ENCODE measurements around the gene SH3GLB2.

Gene SH3GLB2

DNA sequence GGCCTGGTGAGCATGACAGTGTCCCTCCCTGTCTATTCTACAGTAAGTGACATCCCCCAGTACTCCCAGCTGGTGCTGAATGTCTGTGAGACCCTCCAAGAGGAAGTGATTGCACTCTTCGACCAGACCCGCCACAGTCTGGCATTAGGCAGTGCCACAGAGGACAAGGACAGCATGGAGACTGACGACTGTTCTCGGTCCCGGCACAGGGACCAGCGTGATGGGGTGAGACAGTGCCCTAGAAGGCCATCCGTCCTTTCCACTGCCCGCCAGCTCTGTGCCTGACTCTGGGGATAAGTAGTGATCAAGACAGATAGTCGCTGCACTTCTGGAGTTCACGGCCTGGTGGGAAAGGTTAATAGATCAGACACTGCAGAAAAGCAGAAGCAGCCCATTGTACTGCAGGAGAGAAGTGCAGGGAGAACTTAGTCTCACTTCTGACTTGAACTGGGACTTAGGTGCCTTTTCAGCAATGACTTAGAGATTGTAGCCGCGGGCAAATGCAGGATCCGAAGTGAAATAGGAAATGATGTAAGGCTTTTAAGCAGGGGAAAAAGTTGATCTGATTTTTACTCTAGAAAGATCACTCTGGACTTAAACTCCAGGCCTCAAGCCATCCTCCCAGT, 28.4 kb downstream of the SH3GLB2 start:
- TF ChIP-seq, protein P1, sequence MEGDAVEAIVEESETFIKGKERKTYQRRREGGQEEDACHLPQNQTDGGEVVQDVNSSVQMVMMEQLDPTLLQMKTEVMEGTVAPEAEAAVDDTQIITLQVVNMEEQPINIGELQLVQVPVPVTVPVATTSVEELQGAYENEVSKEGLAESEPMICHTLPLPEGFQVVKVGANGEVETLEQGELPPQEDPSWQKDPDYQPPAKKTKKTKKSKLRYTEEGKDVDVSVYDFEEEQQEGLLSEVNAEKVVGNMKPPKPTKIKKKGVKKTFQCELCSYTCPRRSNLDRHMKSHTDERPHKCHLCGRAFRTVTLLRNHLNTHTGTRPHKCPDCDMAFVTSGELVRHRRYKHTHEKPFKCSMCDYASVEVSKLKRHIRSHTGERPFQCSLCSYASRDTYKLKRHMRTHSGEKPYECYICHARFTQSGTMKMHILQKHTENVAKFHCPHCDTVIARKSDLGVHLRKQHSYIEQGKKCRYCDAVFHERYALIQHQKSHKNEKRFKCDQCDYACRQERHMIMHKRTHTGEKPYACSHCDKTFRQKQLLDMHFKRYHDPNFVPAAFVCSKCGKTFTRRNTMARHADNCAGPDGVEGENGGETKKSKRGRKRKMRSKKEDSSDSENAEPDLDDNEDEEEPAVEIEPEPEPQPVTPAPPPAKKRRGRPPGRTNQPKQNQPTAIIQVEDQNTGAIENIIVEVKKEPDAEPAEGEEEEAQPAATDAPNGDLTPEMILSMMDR (IDR thresholded peaks at IDR 0.05; ENCODE audit: low read length, missing control alignments), result no peak
- no peak for DNase-seq (ENCODE audit: low read depth)
- no peak overlapping the region for H3K4me3 ChIP-seq (replicated peaks; ENCODE audit: low read depth, low read length)

DNA sequence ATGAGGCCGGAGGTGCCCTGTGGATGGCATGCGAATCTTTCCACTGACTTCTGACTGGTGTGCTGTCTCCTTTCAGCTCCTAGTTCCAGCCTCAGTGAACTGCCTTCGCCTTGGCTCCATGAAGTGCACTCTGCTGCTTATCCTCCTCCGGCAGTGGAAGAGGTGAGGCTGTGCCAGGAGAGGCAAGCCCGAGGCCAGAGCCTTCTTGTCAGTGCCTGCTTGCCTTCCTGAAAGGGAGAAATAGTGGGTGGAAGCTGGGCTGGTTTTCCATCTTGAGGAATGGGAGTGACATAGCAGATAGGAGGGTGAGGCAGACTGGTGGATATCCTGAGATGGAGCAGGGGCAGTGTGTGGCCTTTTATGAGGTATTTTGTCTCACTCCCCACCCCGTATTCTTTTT, 29.7 kb downstream of the SH3GLB2 start:
- no peak for DNase-seq (ENCODE audit: low read depth)
- TF ChIP-seq, protein P1 (IDR thresholded peaks at IDR 0.05; ENCODE audit: low read length, missing control alignments), result no peak
- no peak overlapping the region for H3K4me3 ChIP-seq (replicated peaks; ENCODE audit: low read depth, low read length)

DNA sequence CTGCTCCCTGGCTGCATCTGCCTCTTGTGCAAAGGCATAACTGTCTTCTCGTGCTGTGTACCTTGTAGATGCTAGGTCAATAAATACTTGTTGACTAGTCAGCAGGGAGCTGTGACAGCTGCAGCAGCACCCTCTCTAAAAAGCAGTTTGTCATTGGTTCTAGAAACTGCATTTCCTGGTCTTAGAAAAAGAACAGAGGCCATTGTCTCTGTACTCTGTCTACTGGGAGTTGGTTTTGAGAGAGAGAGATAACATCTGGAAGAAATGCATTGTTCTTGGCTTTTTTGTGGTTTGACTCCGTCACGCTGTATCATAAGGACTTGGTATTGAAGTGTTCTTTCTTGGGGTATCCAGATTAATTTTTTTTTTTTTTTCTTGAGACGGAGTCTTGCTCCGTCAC, 32.3 kb downstream of the SH3GLB2 start:
- DNase-seq (ENCODE audit: low read depth), result peak; percentile 95
- TF ChIP-seq, protein P1 (IDR thresholded peaks at IDR 0.05; ENCODE audit: low read length, missing control alignments), result no peak
- no peak overlapping the region for H3K4me3 ChIP-seq (replicated peaks; ENCODE audit: low read depth, low read length)

DNA sequence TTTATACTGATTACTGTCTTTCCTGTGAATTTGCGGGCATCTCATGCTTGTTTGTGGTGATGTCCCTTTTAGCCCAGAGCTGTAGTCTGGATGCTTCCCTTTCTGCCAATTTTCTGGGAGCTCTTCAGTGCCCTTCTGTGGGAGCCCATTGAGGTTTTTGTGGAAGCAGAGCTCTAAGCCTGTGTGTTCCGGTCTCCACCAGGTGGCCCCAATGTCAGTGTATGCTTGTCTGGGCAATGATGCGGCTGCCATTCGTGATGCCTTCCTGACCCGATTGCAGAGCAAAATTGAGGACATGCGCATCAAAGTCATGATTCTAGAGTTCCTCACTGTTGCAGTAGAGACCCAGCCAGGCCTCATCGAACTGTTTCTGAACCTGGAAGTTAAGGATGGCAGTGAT, 35.1 kb downstream of the SH3GLB2 start:
- peak; percentile 24 for DNase-seq (ENCODE audit: low read depth)
- H3K4me3 ChIP-seq (replicated peaks; ENCODE audit: low read depth, low read length), result no peak overlapping the region
- TF ChIP-seq, protein P1 (IDR thresholded peaks at IDR 0.05; ENCODE audit: low read length, missing control alignments), result peak; percentile 29

DNA sequence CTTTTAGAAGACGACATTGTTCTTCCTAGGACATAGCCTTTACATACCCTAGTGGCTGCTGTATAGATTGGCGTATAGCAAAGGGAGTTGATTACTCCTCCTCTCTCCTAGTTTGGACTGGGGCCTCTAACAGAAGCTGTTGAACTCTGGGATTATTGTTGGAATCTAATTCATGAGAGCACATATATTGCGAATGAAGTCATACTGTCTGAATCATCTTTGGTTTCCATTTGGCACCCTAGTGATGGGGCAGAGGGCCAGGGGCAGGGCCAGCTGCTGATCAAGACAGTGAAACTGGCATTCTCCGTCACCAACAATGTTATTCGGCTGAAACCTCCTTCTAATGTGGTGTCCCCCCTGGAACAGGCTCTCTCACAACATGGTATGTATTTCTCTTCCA, 40.3 kb downstream of the SH3GLB2 start:
- TF ChIP-seq, protein P1 (IDR thresholded peaks at IDR 0.05; ENCODE audit: low read length, missing control alignments), result no peak
- no peak overlapping the region for H3K4me3 ChIP-seq (replicated peaks; ENCODE audit: low read depth, low read length)
- DNase-seq (ENCODE audit: low read depth), result peak; percentile 65

DNA sequence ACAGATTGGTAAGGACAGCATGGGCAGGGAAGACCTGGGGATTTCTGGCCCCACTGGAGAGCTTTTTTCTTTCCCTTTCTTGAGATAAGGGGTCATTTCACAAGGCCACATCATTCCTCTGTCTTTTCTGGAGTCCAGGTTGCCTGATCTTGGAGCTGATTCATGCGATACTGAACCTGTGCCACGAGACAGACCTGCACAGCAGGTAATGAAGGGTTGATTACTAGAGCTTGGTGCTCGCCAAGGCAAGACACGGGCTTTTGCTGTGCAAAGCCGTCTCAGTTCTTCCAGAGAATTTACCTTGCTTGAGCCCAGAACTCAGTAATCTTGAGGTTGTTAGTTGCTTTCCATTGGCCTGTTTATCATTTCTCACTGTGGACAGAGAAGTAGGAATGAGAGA, 41.5 kb downstream of the SH3GLB2 start:
- no peak for DNase-seq (ENCODE audit: low read depth)
- TF ChIP-seq, protein P1 (IDR thresholded peaks at IDR 0.05; ENCODE audit: low read length, missing control alignments), result no peak
- H3K4me3 ChIP-seq (replicated peaks; ENCODE audit: low read depth, low read length), result no peak overlapping the region

DNA sequence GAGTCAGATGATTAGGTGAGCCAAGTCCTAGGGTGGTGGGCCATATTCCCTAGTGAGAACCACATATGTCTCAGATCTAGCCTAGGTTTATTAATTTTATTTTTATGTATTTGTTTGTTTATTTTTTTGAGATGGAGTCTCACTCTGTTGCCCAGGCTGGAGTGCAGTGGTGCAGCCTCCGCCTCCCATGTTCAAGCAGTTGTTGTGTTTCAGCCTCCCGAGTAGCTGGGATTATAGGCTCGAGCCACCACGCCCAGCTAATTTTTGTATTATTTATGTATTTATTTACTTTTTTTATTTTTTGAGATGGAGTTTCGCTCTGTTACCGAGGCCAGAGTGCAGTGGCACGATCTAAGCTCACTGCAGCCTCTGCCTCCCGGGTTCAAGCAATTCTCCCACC, 44.6 kb downstream of the SH3GLB2 start:
- TF ChIP-seq, protein P1 (IDR thresholded peaks at IDR 0.05; ENCODE audit: low read length, missing control alignments), result no peak

More for the DNA sequence above, 44.6 kb downstream of the SH3GLB2 start:
- H3K4me3 ChIP-seq (replicated peaks; ENCODE audit: low read depth, low read length), result no peak overlapping the region
- no peak for DNase-seq (ENCODE audit: low read depth)
